LNCAP (cell line): Measurements from ENCODE around the gene SRPRA.

ENCODE experiments used
- TF ChIP-seq, protein P1 (sequence below): fragments of 450-650 bp; IDR thresholded peaks from 2 replicates; pipeline ENCODE4 v1.5.1; 2017; ENCODE audit warnings: mild to moderate bottlenecking

Gene SRPRA

DNA sequence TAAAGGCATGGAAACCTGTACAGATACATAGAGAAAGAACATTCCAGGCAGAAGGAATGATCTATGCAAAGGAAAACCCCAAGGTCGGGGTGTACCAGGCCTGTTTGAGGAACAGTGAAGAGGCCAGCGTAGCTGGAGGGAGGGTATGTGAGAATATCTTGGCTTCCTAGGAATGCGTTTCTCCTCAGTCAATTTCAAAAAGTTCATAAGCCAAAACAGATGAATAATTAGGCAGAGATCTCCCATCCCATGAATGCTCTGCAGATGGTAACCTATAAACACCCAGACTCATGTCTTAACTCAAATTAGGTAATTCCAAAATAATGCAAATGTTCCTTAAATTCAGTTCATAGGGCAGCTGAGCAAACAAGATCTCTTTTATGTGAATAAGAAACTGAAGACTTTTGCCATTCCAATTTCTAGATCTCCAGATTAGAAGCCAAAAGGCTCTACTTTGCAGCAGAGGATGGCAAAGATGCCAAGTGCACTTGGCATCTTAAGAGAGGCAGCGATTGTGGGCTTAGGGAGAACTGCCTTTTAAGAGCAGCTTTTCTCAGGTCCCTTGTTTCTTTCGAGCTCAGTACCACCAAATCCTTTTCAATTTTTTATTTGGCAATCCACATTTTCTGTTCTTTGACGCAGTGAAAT lies 43.9 kb downstream of the SRPRA start:
- TF ChIP-seq, protein P1, sequence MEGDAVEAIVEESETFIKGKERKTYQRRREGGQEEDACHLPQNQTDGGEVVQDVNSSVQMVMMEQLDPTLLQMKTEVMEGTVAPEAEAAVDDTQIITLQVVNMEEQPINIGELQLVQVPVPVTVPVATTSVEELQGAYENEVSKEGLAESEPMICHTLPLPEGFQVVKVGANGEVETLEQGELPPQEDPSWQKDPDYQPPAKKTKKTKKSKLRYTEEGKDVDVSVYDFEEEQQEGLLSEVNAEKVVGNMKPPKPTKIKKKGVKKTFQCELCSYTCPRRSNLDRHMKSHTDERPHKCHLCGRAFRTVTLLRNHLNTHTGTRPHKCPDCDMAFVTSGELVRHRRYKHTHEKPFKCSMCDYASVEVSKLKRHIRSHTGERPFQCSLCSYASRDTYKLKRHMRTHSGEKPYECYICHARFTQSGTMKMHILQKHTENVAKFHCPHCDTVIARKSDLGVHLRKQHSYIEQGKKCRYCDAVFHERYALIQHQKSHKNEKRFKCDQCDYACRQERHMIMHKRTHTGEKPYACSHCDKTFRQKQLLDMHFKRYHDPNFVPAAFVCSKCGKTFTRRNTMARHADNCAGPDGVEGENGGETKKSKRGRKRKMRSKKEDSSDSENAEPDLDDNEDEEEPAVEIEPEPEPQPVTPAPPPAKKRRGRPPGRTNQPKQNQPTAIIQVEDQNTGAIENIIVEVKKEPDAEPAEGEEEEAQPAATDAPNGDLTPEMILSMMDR: no peak

DNA sequence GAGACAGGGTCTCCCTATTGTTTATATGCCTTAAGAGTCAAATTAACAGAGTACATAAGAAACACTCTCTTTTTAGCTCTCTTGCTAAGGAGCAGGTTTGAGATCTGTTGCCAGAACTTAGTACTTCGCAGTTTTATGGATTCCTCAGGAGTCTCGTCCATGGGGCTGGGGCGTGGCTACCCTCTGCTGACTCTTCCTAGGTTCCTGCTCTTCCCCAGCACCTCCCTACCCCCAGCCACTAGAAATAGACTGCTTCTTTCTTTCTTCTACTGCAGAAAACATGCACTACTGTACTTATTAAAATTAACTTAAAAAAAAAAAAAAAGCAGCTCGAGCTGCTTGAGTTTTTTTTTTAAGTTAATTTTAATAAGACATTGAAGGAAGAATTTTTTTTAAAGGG lies 49.1 kb downstream of the SRPRA start:
- TF ChIP-seq, protein P1: no peak

DNA sequence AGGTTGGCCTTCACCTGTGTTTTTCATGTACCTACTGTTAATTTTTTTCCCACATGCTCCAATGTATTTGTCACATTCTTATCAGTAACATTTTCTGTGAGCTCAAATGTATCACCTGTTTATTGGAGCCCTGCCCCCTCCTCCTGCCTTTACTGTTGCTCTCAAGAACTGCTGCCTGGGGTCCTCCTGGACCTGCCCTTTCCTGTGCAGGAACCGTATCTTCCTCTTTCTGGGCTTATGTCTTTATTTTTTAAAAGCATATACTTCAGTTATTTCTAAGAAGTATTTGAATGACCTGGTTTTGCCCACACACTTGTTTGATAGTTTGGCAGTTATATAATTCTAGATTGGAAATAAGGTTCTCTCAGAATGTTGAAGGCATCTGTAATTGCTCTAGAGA lies 51.2 kb downstream of the SRPRA start:
- TF ChIP-seq, protein P1: no peak

DNA sequence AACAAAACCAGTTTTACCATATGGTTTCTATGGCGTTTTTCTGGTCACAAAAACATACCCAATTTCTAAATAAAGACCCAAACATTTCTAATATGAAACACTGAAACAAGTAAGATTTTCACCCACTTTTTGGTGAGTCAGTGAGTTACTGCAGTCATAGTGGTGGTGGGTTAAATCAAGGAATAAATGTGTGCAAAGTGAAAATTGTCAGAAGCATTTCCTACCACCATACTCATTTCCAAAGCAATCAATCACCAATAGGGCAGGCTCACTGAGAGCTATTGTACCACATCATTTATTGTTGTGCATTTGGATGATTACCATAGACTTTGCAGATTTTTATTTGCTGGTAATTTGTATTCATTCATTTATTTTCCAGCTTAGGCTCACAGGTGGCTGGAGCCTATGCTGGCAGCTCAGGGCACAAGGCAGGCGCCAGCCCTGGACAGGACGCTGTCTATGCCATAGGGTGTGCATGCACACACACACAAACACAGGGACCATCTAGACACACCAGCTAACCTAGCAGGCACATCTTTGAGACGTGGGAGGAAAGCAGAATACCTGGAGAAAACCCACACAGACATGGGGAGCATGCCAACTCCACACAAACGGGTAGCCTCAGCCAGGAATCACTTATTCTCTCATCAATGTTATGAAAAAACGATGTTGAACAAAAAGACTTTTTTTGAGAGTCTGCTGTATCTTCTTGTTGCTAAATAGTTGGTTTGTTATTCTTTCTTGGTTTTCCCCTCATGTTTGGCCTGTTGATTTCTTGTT lies 52.0 kb downstream of the SRPRA start:
- TF ChIP-seq, protein P1: no peak

DNA sequence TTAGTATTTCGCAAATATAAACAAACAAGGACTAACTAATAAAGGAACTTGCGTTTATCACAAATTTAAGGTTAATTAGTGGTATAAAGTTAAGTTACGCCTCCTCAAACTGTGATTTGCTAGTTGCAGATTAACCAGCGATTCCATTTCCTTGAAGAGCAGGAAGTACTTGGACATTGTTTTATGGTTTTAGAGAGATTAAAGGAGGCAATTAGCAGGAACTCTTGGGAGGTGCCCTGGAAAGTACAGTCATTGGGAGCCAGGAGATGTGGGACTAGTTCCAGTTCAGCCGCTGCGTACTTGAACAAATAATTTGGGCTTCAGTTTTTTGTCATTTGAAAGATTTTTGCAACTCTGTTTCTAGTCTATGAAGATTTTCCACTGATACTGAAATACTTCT lies 53.9 kb downstream of the SRPRA start:
- TF ChIP-seq, protein P1: no peak

DNA sequence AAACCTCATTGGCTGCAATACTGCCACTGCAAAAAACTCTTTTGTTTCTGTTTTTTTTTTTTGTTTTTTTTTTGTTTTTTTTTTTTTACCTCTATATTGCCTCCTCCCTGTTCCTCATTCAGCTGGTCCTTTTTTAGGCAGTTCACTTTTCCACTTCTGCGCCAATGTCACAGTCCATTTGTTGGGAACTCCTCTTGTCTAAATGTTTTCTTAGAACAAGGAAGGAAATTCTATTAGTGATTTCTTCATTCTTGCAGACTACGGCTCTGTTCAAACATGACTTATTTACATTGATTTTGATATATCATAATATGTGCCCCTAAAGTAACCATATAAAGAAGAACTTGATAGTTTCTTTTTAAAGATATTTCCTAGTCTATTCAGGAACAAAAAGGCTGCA lies 54.3 kb downstream of the SRPRA start:
- TF ChIP-seq, protein P1: no peak
